HepG2 (cell line): ENCODE results near the gene SLC4A2. TPM values are rescaled to one million over a fixed set of nuclear protein-coding genes. Genes with fewer than 3 reads are reported as not detected.

Source experiments
- ATM ChIP-seq: fragments of 450-650 bp; IDR thresholded peaks from 2 replicates; pipeline ENCODE4 v1.7.1; 2017; ENCODE audit warnings: mild to moderate bottlenecking, borderline replicate concordance
- ELF4 ChIP-seq: sonication (generic); formaldehyde crosslinking; IDR thresholded peaks from 2 replicates; pipeline ENCODE4 v1.5.0; 2020; ENCODE audit warnings: missing genetic modification reagents, mild to moderate bottlenecking, moderate library complexity, borderline replicate concordance
- HOXA3 ChIP-seq: sonication (generic); formaldehyde crosslinking; IDR thresholded peaks from 2 replicates; pipeline ENCODE4 v1.5.0; 2020; ENCODE audit warnings: missing genetic modification reagents
- IRX3 ChIP-seq: sonication (generic); formaldehyde crosslinking; IDR thresholded peaks from 2 replicates; pipeline ENCODE4 v1.8.1; 2023; ENCODE audit warnings: mild to moderate bottlenecking, low read depth, missing genetic modification reagents, borderline replicate concordance
- KDM5B ChIP-seq: sonication (generic); formaldehyde crosslinking; IDR thresholded peaks from 2 replicates; pipeline ENCODE4 v1.4.0; 2020; ENCODE audit warnings: missing genetic modification reagents, mild to moderate bottlenecking, borderline replicate concordance
- NFIB ChIP-seq: sonication (generic); formaldehyde crosslinking; IDR thresholded peaks from 2 replicates; pipeline ENCODE4 v1.9.0; 2021; ENCODE audit warnings: missing genetic modification reagents, mild to moderate bottlenecking, borderline replicate concordance
- SIN3B ChIP-seq: fragments of 150-350 bp; IDR thresholded peaks from 2 replicates; pipeline ENCODE4 v1.6.1; 2014; ENCODE audit warnings: low read length
- TOE1 ChIP-seq: sonication (generic); formaldehyde crosslinking; IDR thresholded peaks from 2 replicates; pipeline ENCODE4 v1.4.0; 2020; ENCODE audit warnings: mild to moderate bottlenecking, missing genetic modification reagents
- ZFP62 ChIP-seq: sonication (generic); formaldehyde crosslinking; IDR thresholded peaks from 2 replicates; pipeline ENCODE4 v1.4.0; 2020; ENCODE audit warnings: missing genetic modification reagents
- polyA plus RNA-seq, 8 experiments: library from polyadenylated mRNA; depleted of rRNA in 3 of 8; stranded (reverse) in 7 of 8; unstranded in 1 of 8; fragments of >200 nt; fragmentation: Illumina TruSeq in 4 of 8; extraction: Trizol in 4 of 8; gene quantifications; 2 replicates each; pipeline versions ENCODE4 v1.2.1 to v1.2.3, GENCODE V29; 2011 to 2016; ENCODE audit warnings: low read depth in 4 of 8, missing spikeins in 1 of 8, mixed read lengths in 1 of 8; ENCODE audit not compliant: insufficient read depth in 1 of 8
- total RNA-seq, 5 experiments: library from RNA; depleted of rRNA; stranded (reverse); fragments of >200 nt; fragmentation: Illumina TruSeq; extraction: Trizol; gene quantifications; 2 replicates each; pipeline ENCODE4 v1.2.3, GENCODE V29; 2016; ENCODE audit warnings: low read depth in 1 of 5
- TF ChIP-seq, protein P1 (sequence below): sonication (generic); formaldehyde crosslinking; IDR thresholded peaks from 2 replicates; pipeline ENCODE4 v1.4.0; 2020; ENCODE audit warnings: missing genetic modification reagents, borderline replicate concordance
- TF ChIP-seq, protein P2 (sequence below): sonication (generic); formaldehyde crosslinking; IDR thresholded peaks from 2 replicates; pipeline ENCODE4 v1.5.0; 2020; ENCODE audit warnings: missing genetic modification reagents
- TF ChIP-seq, protein P3 (sequence below): sonication (generic); formaldehyde crosslinking; IDR thresholded peaks from 2 replicates; pipeline ENCODE4 v1.4.0; 2020; ENCODE audit warnings: missing genetic modification reagents
- TF ChIP-seq, protein P4 (sequence below): sonication (generic); formaldehyde crosslinking; IDR thresholded peaks from 2 replicates; pipeline ENCODE4 v1.4.0; 2020; ENCODE audit warnings: missing genetic modification reagents, borderline replicate concordance
- TF ChIP-seq, protein P5 (sequence below): sonication (generic); formaldehyde crosslinking; IDR thresholded peaks from 2 replicates; pipeline ENCODE4 v1.5.0; 2020; ENCODE audit warnings: missing genetic modification reagents

SLC4A2 gene
- total and polyA plus RNA-seq, 2 of the 13 experiments (the other 11 are each of a cell fraction or from before 2014, with no cell fraction given) = 51.9 to 73.4 TPM

DNA sequence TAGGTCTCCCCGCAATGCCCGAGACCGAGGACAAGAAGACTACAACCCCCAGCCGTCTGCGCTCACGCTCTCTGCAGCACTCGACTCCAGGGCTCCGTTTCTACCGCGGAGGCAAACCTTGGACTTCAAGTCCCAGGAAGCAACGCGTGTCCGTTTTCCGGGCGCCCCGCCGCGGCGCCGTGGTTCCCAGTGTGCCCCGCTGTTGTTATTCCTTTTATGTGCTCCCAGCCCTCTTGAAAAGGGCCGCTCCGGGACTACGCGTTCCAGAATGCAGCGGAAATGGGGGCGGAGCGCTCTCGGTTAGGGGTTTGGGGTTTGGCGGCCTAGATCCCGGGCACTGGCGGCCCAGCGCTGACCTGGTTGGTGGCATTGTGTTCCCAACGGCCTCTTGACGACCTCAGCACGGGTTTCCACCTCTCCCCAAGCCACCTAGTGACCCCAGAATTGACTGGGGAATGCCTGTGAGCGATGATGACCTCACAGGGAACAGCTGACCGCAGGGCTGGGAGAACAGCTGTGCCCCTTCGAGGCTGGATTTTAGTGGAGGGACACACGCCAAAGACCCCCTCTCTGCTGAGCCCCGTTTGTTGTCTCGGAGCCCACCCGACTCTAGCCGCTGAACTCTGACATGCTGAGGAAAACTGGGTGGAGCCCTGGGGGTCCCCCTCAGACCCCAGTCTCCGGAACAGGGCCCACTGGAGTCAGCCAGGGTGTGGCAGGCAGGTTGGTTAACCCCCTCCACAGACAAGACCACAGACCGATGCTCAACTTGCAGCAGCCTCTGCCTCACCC is 1.2 kb upstream of the SLC4A2 start (continued):
- TF ChIP-seq, protein P1, sequence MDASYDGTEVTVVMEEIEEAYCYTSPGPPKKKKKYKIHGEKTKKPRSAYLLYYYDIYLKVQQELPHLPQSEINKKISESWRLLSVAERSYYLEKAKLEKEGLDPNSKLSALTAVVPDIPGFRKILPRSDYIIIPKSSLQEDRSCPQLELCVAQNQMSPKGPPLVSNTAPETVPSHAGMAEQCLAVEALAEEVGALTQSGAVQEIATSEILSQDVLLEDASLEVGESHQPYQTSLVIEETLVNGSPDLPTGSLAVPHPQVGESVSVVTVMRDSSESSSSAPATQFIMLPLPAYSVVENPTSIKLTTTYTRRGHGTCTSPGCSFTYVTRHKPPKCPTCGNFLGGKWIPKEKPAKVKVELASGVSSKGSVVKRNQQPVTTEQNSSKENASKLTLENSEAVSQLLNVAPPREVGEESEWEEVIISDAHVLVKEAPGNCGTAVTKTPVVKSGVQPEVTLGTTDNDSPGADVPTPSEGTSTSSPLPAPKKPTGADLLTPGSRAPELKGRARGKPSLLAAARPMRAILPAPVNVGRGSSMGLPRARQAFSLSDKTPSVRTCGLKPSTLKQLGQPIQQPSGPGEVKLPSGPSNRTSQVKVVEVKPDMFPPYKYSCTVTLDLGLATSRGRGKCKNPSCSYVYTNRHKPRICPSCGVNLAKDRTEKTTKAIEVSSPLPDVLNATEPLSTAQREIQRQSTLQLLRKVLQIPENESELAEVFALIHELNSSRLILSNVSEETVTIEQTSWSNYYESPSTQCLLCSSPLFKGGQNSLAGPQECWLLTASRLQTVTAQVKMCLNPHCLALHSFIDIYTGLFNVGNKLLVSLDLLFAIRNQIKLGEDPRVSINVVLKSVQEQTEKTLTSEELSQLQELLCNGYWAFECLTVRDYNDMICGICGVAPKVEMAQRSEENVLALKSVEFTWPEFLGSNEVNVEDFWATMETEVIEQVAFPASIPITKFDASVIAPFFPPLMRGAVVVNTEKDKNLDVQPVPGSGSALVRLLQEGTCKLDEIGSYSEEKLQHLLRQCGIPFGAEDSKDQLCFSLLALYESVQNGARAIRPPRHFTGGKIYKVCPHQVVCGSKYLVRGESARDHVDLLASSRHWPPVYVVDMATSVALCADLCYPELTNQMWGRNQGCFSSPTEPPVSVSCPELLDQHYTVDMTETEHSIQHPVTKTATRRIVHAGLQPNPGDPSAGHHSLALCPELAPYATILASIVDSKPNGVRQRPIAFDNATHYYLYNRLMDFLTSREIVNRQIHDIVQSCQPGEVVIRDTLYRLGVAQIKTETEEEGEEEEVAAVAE (CRISPR knock-in tag) = peak; percentile 45; the same call in 1 of the 2 replicates
- TF ChIP-seq HOXA3 (CRISPR knock-in tag) (peak; percentile 68), IRX3 (CRISPR knock-in tag) (no peak), NFIB (CRISPR knock-in tag) (no peak), ELF4 (peak; percentile 41; the same call in 1 of the 2 replicates), KDM5B (CRISPR knock-in tag) (no peak; the same call in 1 of the 2 replicates), SIN3B (no peak), TOE1 (CRISPR knock-in tag) (no peak), ATM (no peak), ZFP62 (CRISPR knock-in tag) (0 out of 2 replicates have a peak, but pooled peaks have one; percentile 58)
- TF ChIP-seq, protein P2, sequence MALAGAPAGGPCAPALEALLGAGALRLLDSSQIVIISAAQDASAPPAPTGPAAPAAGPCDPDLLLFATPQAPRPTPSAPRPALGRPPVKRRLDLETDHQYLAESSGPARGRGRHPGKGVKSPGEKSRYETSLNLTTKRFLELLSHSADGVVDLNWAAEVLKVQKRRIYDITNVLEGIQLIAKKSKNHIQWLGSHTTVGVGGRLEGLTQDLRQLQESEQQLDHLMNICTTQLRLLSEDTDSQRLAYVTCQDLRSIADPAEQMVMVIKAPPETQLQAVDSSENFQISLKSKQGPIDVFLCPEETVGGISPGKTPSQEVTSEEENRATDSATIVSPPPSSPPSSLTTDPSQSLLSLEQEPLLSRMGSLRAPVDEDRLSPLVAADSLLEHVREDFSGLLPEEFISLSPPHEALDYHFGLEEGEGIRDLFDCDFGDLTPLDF = peak; percentile 90
- TF ChIP-seq, protein P3, sequence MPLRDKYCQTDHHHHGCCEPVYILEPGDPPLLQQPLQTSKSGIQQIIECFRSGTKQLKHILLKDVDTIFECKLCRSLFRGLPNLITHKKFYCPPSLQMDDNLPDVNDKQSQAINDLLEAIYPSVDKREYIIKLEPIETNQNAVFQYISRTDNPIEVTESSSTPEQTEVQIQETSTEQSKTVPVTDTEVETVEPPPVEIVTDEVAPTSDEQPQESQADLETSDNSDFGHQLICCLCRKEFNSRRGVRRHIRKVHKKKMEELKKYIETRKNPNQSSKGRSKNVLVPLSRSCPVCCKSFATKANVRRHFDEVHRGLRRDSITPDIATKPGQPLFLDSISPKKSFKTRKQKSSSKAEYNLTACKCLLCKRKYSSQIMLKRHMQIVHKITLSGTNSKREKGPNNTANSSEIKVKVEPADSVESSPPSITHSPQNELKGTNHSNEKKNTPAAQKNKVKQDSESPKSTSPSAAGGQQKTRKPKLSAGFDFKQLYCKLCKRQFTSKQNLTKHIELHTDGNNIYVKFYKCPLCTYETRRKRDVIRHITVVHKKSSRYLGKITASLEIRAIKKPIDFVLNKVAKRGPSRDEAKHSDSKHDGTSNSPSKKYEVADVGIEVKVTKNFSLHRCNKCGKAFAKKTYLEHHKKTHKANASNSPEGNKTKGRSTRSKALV (CRISPR knock-in tag) = no peak
- TF ChIP-seq, protein P4, sequence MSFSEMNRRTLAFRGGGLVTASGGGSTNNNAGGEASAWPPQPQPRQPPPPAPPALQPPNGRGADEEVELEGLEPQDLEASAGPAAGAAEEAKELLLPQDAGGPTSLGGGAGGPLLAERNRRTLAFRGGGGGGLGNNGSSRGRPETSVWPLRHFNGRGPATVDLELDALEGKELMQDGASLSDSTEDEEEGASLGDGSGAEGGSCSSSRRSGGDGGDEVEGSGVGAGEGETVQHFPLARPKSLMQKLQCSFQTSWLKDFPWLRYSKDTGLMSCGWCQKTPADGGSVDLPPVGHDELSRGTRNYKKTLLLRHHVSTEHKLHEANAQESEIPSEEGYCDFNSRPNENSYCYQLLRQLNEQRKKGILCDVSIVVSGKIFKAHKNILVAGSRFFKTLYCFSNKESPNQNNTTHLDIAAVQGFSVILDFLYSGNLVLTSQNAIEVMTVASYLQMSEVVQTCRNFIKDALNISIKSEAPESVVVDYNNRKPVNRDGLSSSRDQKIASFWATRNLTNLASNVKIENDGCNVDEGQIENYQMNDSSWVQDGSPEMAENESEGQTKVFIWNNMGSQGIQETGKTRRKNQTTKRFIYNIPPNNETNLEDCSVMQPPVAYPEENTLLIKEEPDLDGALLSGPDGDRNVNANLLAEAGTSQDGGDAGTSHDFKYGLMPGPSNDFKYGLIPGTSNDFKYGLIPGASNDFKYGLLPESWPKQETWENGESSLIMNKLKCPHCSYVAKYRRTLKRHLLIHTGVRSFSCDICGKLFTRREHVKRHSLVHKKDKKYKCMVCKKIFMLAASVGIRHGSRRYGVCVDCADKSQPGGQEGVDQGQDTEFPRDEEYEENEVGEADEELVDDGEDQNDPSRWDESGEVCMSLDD (CRISPR knock-in tag) = peak; percentile 82; the same call in 1 of the 2 replicates
- TF ChIP-seq, protein P5, sequence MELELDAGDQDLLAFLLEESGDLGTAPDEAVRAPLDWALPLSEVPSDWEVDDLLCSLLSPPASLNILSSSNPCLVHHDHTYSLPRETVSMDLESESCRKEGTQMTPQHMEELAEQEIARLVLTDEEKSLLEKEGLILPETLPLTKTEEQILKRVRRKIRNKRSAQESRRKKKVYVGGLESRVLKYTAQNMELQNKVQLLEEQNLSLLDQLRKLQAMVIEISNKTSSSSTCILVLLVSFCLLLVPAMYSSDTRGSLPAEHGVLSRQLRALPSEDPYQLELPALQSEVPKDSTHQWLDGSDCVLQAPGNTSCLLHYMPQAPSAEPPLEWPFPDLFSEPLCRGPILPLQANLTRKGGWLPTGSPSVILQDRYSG = no peak; the same call in 1 of the 2 replicates
